Thyroid gland (tissue), 4 donors: ENCODE results near the gene NPFFR1.

Source experiments
- POLR2A ChIP-seq, 2 donors: fragments of 450-650 bp; IDR thresholded peaks; one replicate each; pipeline ENCODE4 v1.6.1; 2017; ENCODE audit warnings: antibody characterized with exemption in 2 of 2, mild to moderate bottlenecking in 2 of 2, moderate library complexity in 1 of 2
- TF ChIP-seq, protein P1 (sequence below), 6 experiments: fragments of 200-600 bp in 3 of 6; fragments of 450-650 bp in 3 of 6; sonication (generic) in 3 of 6; IDR thresholded peaks; one replicate each; pipeline ENCODE4 v1.5.1; 2016 to 2019; ENCODE audit warnings: antibody characterized with exemption in 6 of 6, mild to moderate bottlenecking in 2 of 6, inconsistent platforms in 1 of 6, moderate library complexity in 1 of 6

DNA sequence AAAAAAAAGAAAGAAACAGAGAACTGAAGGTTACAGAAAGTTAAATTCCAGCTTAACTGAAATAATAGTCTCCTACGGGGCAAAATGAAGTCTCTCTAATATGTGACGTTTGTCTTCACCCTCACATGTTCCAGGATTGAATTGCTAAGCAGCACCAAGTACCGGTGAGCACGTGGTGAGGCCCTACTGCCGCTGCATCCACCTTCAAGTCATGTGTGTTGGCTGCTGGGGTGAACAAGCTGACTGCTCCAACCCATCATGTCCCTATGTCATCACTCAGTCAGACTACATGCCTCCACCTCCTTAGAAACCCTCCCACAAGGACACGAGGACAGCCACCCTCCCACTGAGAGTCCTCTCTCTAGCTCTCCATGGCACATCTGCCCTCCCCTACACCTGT, 35.4 kb upstream of the NPFFR1 start:
- TF ChIP-seq, protein P1, sequence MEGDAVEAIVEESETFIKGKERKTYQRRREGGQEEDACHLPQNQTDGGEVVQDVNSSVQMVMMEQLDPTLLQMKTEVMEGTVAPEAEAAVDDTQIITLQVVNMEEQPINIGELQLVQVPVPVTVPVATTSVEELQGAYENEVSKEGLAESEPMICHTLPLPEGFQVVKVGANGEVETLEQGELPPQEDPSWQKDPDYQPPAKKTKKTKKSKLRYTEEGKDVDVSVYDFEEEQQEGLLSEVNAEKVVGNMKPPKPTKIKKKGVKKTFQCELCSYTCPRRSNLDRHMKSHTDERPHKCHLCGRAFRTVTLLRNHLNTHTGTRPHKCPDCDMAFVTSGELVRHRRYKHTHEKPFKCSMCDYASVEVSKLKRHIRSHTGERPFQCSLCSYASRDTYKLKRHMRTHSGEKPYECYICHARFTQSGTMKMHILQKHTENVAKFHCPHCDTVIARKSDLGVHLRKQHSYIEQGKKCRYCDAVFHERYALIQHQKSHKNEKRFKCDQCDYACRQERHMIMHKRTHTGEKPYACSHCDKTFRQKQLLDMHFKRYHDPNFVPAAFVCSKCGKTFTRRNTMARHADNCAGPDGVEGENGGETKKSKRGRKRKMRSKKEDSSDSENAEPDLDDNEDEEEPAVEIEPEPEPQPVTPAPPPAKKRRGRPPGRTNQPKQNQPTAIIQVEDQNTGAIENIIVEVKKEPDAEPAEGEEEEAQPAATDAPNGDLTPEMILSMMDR (IDR thresholded peaks at IDR 0.05) = no peak
- no peak for TF ChIP-seq POLR2A (IDR thresholded peaks at IDR 0.05)
